Activated CD8-positive, alpha-beta memory T cell treated with anti-CD3 and anti-CD28 coated beads for 1 hour (primary cell): Measurements from ENCODE around the gene HSPA1A.
A peak's percentile ranks its signal among the peaks of the same experiment; 100 is the strongest.
"Not testable (repeated sequence)": the region's sequence is repeated elsewhere in the genome, so short reads cannot be mapped to it uniquely, and the experiment has no call there.

ENCODE experiments used
- DNase-seq, 2 donors: peaks; one replicate each; pipeline ENCODE4 v3.0.0-alpha.2; 2020; ENCODE audit warnings: low read depth in 1 of 2; ENCODE audit errors: extremely low read depth in 1 of 2

HSPA1A gene

DNA sequence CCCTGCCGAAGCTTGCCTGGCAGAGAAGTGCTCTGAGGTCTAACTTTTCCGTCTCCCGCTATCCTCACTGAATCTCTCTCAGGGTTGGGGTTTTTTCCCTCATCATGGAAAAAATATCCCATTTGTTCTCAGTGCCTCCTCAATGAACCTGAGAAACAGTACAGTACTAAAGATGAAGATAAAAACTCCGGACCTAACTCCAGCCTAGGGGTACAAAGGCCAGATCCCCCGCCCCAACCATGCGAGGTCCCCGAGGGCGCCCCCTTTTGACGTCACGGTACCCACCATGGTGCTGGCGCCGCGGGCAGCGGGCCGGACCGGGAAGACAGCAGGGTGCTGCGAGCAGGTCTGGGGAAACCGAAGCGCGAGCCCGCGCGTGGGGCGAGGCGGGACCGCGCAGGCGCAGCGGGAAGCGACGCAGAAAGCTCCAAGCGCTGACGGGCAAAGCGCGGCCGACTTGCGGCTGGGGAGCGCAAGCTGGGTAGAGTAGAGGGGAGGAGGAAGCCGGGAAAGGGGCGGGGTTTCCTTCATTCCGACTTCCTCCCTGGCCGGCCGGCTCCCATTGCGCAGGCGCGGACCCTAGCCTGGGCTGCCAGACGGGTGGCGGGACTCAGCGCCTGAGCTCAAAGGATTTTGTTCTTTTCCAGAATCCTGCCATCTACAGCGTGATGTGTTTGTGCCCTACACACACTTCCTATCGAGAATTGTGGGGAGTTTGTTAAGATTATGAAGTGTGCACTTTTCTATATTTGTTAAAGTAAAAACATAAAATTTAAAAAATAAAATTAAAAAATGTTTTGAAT is 8.7 kb upstream of the HSPA1A start, which contains the start of gene LSM2:
TSS of gene LSM2 (minus strand) at position 497 of the 803 bp plus-strand sequence. CDS start at position 288, 209 bp downstream.
- peak; percentile 90 to 92 for DNase-seq

DNA sequence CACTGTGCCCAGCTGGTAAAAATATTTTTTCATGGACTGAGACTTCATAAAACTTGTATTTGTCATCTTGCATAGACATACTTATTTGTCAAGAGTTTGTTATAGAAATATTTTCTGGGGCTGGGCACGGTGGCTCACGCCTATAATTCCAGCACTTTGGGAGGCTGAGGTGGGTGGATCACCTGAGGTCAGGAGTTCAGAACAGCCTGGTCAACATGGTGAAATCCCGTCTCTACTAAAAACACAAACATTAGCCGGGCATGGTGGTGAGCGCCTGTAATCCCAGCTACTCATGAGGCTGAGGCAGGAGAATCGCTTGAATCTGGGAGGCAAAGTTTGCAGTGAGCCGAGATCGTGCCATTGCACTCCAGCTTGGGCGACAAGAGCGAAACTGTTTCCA is 6.7 kb upstream of the HSPA1A start:
- not testable (repeated sequence) for DNase-seq

DNA sequence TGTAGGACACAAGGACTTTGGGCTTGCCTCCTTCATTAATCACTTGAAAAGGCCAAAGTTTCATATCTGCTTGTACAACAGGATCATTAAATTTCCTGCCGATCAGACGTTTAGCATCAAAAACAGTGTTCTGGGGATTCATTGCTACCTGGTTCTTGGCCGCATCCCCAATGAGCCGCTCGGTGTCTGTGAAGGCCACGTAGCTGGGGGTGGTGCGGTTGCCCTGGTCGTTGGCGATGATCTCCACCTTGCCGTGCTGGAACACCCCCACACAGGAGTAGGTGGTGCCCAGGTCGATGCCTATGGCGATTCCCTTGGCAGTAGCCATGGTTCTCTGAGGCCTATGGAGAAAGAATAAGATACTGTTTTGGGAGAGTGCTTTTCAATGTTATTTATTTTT is 3.7 kb upstream of the HSPA1A start:
- no peak for DNase-seq

DNA sequence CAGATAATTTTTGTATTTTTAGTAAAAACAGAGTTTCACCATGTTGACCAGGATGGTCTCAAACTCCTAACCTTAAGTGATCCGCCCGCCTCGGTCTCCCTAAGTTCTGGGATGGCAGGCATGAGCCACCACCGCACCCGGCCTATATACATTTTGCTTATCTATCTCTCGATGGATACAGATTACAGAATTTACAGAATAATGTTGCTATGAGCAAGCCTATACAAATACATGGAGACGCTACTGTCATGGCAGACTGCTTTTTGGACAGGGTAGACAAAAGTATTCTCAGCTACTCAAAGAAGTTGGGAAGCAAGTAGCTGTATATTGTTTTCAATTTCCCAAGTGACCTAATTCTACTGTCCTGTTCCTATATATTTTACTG is 1.9 kb upstream of the HSPA1A start:
- DNase-seq, result no peak

DNA sequence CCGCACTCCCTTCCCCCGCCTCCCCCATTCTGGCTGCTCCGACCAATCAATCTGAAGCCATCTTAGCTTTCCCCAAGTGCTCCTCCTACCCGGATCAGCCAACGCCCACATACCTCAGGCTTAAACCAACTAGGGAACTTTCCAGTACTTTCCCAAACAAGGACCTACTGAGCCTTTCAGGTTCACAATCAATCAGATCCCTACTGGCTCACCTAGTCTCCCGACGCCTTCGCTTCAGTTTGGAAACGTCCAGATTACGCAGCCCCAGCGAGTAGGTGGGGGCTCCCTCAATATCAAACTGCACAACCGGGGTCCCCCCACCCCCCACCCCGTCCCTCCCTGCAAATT is 692 bp upstream of the HSPA1A start:
- no peak for DNase-seq

DNA sequence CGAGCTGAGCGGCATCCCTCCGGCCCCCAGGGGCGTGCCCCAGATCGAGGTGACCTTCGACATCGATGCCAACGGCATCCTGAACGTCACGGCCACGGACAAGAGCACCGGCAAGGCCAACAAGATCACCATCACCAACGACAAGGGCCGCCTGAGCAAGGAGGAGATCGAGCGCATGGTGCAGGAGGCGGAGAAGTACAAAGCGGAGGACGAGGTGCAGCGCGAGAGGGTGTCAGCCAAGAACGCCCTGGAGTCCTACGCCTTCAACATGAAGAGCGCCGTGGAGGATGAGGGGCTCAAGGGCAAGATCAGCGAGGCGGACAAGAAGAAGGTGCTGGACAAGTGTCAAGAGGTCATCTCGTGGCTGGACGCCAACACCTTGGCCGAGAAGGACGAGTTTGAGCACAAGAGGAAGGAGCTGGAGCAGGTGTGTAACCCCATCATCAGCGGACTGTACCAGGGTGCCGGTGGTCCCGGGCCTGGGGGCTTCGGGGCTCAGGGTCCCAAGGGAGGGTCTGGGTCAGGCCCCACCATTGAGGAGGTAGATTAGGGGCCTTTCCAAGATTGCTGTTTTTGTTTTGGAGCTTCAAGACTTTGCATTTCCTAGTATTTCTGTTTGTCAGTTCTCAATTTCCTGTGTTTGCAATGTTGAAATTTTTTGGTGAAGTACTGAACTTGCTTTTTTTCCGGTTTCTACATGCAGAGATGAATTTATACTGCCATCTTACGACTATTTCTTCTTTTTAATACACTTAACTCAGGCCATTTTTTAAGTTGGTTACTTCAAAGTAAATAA is 2.0 kb downstream of the HSPA1A start:
- not testable (repeated sequence) for DNase-seq

DNA sequence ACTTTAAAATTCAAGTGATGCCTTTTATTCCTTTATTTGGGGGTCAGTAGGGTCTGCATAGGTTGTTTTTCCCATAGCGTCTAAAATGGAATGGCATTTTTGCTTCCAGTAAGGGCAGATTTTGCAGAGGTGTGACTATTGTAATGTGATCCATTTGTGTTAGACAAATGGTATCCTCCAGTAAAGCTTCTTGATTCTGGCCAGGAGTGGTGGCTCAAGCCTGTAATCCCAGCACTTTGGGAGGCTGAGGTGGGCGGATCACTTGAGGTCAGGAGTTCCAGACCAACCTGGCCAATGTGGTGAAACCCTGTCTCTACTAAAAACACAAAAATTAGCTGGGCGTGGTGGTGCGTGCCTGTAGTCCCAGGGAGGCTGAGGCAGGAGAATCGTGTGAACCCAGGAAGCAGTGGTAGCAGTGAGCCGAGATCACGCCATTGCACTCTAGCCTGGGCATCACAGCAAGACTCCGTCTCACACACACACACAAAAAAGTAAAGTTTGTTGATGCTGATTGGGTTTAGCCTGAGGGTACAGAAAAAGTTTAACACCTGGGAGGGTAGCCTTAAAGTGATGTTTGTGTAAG is 2.7 kb downstream of the HSPA1A start:
- DNase-seq, result not testable (repeated sequence)

DNA sequence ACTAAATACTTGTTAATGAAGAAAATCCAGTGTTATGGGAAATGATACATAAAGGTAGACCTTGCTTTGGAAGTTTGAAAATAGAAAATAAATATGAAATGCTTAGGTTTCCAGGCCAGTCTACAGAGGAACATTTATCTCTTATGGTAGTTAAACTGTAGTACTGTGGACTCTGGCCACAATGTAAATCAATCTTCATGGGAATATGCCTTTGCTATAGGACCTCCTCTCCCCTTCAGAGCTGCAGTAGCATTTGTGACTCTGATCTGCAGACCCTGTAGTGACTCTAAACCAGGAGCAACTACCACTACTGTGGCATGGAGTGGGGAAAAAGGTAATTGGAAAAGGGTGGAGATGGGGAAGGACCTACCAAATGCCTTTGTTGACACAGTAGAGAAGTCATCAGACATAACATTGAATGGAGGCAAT is 4.5 kb downstream of the HSPA1A start:
- DNase-seq, result no peak

DNA sequence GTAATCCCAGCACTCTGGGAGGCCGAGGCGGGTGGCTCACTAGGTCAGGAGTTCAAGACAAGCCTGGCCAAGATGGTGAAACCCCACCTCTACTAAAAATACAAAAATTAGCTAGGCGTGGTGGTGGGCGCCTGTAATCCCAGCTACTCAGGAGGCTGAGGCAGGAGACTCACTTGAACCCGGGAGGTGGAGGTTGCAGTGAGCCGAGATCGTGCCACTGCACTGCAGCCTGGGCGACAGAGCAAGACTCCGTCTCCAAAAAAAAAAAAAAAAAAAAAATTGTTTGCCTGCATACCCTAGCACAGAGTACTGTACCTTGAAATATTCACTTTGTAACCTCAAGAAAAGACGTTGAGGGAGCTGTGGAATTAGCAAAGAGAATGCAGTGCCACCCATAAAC is 5.1 kb downstream of the HSPA1A start:
- not testable (repeated sequence) for DNase-seq

DNA sequence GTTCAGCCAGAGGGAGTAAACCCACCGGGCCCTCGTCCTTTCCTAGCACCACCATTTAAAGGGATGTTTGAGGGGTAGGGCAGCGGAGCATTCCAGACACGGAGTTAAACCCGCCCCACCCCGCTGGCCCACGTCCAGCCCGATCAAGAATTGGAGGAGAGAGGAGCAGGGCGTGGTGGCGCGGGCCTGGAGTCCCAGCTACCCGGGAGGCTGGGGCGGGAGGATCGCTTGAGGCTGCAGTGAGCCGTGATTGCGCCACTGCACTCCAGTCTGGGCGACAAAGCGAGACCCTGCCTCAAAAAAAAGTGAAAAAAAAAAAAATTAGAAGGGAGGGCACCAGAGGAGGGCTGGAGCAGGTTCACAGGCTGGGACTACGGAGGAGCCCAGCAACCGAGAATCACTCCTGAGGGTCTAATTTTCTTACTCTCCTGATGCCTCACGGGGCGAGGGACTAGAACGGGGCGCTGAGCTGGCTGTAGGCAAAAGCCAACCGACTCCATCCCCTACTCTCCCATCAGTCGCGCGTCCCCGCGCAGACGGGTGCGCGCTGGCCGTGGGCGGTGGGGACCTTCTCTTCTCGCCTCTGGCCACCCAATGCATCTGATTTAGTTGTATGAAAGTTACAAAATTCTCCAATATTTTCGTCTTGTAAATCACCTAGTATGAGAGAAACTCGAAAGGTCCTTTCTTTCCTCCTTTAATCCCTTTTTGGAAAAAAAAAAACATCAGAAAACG is 6.1 kb downstream of the HSPA1A start:
- no peak for DNase-seq

DNA sequence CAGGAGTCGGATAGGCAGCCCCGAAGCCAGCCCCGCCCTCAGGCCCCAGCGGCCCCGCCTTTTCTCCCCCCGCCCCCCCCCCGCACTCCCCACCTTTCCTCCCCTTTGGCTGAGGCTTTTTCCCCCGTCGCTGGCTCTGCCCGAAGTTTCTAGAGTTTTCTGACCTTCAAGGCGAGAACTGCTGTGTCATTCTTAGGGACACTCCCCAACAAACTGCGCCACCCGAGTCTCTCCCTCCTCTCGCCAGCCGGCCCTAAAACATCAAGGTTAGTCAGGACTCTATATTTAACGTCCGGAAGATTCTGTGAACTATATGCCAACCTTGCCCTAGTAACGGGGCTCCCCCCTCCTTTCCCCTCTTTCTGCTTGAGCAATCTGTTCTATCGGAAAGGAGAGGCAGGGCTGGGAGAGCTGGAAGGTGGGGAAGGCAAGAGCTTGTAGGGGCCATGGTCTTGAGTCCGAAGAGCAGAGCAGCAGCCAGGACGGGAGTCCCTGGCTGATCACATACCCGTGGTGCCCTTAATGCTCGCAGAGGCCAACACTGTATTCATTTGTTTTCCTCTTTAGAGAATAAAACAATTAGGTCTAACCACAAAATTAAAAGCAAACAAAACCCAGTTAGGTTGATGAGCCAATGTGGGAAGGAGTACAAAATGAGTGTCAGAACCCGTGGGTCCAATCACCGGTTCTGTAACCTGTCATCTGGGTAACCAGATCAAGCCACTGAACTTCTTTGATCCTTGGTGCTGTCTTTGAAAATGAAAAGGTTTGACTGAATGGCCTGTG is 6.9 kb downstream of the HSPA1A start:
- DNase-seq, result no peak

DNA sequence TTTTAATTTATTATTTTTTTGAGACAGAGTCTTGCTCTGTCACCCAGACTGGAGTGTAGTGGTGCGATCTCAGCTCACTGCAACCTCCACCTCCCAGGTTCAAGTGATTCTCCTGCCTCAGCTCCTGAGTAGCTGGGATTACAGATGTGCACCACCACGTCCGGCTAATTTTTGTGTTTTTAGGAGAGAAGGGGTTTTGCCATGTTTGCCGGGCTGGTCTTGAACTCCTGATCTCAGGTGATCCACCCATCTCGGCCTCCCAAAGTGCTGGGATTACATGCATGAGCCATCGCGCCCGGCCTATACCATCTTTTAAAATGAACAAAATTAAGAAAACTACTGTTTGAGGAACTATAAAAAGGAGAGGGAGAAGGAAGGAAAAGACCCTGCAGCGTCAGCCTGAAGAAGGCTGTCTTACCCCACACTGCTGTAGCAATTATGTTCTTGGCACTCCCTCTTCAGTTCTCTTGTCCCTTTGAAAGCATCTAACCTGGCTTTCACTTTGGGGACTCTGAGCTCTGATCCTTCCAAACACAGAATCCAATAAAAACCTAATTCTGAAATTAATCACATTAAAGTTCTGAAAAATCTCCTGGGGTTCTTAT is 8.4 kb downstream of the HSPA1A start:
- not testable (repeated sequence) for DNase-seq

DNA sequence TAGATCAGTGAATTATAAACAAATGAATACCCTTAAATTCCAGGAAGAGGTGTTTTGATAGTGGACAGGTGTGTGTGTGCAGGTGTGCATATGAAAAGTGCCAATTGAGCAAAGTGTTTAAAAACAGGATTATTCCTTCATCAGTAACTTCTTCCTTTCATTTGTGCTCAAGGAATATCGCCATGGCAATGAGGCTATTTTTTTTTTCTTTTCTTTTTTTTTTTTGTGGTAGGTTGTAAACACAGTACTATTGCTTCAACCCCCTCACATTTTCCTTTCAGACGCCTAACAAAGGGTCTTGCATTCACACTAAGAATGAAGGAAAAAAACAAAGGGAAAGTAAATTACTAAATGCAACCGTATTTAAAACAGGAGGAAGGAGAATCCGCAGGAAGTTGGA is 10.2 kb downstream of the HSPA1A start:
- no peak for DNase-seq

DNA sequence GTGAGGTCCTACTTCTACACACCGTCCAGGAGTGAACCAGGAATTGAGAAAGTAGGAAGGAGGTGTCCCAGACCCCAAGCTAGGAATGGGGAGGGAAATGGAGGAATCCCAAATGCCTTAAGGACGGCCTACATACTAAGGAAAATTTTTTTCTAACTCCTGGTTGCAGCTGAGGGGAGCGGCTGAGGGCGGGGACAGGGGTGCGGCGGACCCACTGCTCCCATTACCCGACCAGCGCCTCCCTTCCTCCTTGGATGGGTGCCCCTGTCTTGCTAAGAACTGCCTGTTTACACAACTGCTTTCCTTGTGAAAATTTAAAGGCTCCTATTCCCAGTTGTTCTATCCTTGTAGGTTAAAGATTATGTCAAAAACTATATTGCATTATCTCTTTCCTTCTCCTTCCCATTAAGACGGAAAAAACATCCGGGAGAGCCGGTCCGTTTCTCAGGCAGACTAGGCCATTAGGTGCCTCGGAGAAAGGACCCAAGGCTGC is 11.5 kb downstream of the HSPA1A start:
- no peak for DNase-seq

DNA sequence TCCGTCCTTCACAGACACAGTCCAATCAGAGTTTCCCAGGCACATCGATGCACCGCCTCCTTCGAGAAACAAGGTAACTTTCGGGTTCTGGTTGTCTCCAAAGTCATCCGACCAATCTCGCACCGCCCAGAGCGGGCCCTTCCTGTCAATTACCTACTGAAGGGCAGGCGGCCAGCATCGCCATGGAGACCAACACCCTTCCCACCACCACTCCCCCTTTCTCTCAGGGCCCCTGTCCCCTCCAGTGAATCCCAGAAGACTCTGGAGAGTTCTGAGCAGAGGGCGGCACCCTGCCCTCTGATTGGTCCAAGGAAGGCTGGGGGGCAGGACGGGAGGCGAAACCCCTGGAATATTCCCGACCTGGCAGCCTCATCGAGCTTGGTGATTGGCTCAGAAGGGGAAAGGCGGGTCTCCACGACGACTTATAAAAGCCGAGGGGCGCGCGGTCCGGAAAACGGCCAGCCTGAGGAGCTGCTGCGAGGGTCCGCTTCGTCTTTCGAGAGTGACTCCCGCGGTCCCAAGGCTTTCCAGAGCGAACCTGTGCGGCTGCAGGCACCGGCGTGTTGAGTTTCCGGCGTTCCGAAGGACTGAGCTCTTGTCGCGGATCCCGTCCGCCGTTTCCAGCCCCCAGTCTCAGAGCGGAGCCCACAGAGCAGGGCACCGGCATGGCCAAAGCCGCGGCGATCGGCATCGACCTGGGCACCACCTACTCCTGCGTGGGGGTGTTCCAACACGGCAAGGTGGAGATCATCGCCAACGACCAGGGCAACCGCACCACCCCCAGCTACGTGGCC is 12.1 kb downstream of the HSPA1A start, which contains the start of gene HSPA1B:
TSS of gene HSPA1B (plus strand) at position 453 of the 794 bp plus-strand sequence. CDS start at position 666, 213 bp downstream.
- peak; percentile 58 to 79 for DNase-seq

DNA sequence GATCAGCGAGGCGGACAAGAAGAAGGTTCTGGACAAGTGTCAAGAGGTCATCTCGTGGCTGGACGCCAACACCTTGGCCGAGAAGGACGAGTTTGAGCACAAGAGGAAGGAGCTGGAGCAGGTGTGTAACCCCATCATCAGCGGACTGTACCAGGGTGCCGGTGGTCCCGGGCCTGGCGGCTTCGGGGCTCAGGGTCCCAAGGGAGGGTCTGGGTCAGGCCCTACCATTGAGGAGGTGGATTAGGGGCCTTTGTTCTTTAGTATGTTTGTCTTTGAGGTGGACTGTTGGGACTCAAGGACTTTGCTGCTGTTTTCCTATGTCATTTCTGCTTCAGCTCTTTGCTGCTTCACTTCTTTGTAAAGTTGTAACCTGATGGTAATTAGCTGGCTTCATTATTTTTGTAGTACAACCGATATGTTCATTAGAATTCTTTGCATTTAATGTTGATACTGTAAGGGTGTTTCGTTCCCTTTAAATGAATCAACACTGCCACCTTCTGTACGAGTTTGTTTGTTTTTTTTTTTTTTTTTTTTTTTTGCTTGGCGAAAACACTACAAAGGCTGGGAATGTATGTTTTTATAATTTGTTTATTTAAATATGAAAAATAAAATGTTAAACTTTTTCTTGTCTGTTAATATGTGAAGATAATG is 14.4 kb downstream of the HSPA1A start:
- DNase-seq, result no peak

DNA sequence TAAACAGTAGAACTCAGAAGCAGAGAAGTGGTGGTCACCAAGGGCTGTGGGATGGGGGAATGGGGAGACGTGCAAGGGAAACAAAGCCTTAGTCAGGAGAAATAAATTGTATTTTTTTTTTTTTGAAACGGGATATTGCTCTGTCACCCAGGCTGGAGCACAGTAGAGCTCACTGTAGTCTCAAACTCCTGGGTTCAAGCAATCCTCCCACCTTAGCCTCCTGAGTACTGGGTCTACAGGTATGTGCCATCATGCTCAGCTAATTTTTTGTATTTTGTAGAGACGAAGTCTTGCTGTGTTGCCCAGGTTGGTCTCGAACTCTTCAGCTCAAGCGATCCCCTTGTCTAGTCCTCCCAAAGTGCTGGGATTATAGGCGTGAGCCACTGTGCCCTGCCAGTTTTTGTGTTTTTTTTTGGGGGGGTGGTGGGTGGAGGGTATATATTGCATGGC is 15.6 kb downstream of the HSPA1A start:
- no peak for DNase-seq
